K562 (cell line): ENCODE data around the gene ACADSB.

Source experiments
- ELF1 ChIP-seq: fragments of 200-800 bp; sonication (Bioruptor generic); IDR thresholded peaks from 2 replicates; pipeline ENCODE4 v1.6.1; 2016; ENCODE audit warnings: missing genetic modification characterization, missing compliant biosample characterization
- GATAD2A ChIP-seq: fragments of 450-650 bp; IDR thresholded peaks from 2 replicates; pipeline ENCODE4 v1.6.1; 2017
- MEF2D ChIP-seq: conservative IDR thresholded peaks from 2 replicates; pipeline ENCODE4 v1.6.1; 2016; ENCODE audit warnings: low read depth, missing genetic modification characterization, missing compliant biosample characterization
- MTA1 ChIP-seq: fragments of 450-650 bp; IDR thresholded peaks from 2 replicates; pipeline ENCODE4 v1.6.1; 2017; ENCODE audit warnings: borderline replicate concordance
- NFIC ChIP-seq: fragments of 450-650 bp; IDR thresholded peaks from 2 replicates; pipeline ENCODE4 v1.6.1; 2017; ENCODE audit warnings: mild to moderate bottlenecking, inconsistent platforms
- POLR2A ChIP-seq: fragments of 450-650 bp; conservative IDR thresholded peaks from 2 replicates; pipeline ENCODE4 v1.6.1; 2016
- TAF15 ChIP-seq: fragments of 200-400 bp; formaldehyde crosslinking; IDR thresholded peaks from 2 replicates; pipeline ENCODE4 v1.6.1; 2017; ENCODE audit warnings: mild to moderate bottlenecking, low read depth, low read length, moderate library complexity
- TRIM28 ChIP-seq: fragments of 450-650 bp; IDR thresholded peaks from 2 replicates; pipeline ENCODE4 v1.6.1; 2017
- ZC3H4 ChIP-seq: sonication (generic); formaldehyde crosslinking; IDR thresholded peaks from 2 replicates; pipeline ENCODE4 v1.9.0; 2021; ENCODE audit warnings: missing genetic modification reagents, borderline replicate concordance
- TF ChIP-seq, protein P1 (sequence below): fragments of 450-650 bp; IDR thresholded peaks from 2 replicates; pipeline ENCODE4 v1.6.1; 2016; ENCODE audit warnings: antibody characterized with exemption
- TF ChIP-seq, protein P2 (sequence below), 3 experiments: IDR thresholded peaks in 2 of 3; conservative IDR thresholded peaks in 1 of 3; 2 replicates each; pipeline ENCODE4 v1.5.1; 2011 to 2012; ENCODE audit warnings: low read length in 3 of 3, mild to moderate bottlenecking in 3 of 3, control low read depth in 2 of 3, improper control_type of control experiment in 1 of 3, inconsistent platforms in 1 of 3, low read depth in 1 of 3, mixed read lengths in 1 of 3, moderate library complexity in 1 of 3; ENCODE audit not compliant: insufficient read depth in 2 of 3

DNA sequence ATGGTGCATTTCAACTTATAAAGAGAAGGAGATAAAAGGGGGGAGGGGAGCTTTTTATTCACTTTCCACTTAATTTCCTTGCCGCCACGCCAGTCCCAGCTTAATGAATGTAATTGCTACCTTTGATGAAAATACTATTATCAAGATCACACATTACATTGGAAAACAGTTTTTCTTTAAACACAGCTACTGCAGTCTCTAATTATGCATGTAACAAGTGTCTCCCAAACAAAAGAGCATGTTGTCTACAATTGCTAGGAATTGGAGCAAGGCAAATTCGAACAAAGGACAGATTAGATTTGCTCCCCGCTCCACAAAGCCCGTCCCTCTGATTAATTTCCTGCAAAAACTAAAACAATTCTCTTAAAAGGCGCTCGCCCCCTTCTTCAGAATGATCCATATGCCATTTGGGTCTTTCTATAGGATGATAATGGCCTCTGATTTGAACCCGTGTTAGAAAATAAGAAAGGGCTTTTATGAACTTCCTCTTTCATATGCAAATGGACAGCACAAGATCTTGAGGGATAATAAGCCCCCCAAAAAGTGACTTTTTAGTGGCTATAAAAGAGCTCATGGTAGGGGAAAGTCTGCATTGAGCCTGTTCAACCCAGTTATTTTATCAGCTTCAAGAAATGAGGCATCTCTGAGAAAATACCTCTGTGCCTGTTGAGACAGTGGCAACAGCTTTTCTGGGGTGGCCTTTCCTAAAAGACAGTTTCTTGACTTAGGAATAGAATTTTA is 60.6 kb downstream of the ACADSB start:
- TF ChIP-seq, protein P1, sequence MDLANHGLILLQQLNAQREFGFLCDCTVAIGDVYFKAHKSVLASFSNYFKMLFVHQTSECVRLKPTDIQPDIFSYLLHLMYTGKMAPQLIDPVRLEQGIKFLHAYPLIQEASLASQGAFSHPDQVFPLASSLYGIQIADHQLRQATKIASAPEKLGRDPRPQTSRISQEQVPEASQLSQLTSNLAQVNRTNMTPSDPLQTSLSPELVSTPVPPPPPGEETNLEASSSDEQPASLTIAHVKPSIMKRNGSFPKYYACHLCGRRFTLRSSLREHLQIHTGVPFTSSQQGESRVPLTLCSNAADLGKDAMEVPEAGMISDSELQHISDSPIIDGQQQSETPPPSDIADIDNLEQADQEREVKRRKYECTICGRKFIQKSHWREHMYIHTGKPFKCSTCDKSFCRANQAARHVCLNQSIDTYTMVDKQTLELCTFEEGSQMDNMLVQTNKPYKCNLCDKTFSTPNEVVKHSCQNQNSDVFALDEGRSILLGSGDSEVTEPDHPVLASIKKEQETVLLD, result no peak
- no peak for TF ChIP-seq MEF2D (tag)
- no peak for TF ChIP-seq NFIC
- TF ChIP-seq, protein P2, sequence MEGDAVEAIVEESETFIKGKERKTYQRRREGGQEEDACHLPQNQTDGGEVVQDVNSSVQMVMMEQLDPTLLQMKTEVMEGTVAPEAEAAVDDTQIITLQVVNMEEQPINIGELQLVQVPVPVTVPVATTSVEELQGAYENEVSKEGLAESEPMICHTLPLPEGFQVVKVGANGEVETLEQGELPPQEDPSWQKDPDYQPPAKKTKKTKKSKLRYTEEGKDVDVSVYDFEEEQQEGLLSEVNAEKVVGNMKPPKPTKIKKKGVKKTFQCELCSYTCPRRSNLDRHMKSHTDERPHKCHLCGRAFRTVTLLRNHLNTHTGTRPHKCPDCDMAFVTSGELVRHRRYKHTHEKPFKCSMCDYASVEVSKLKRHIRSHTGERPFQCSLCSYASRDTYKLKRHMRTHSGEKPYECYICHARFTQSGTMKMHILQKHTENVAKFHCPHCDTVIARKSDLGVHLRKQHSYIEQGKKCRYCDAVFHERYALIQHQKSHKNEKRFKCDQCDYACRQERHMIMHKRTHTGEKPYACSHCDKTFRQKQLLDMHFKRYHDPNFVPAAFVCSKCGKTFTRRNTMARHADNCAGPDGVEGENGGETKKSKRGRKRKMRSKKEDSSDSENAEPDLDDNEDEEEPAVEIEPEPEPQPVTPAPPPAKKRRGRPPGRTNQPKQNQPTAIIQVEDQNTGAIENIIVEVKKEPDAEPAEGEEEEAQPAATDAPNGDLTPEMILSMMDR (IDR thresholded peaks at IDR 0.05 in 2 of 3, conservative IDR thresholded peaks at IDR 0.05 in 1 of 3; ENCODE audit: insufficient read depth in 2 of 3, low read depth in 1 of 3, low read length in 3 of 3), result no peak
- TF ChIP-seq ELF1, result no peak
- no peak for TF ChIP-seq MTA1
- TF ChIP-seq TAF15, result no peak
- TF ChIP-seq ZC3H4 (CRISPR knock-in tag), result no peak
- no peak for TF ChIP-seq POLR2A
- no peak for TF ChIP-seq TRIM28
- no peak for TF ChIP-seq GATAD2A
